Measurements from ENCODE around the gene NTMT1.
"Not testable (repeated sequence)": the region's sequence is repeated elsewhere in the genome, so short reads cannot be mapped to it uniquely, and the experiment has no call there.

Gene NTMT1

GRCh38 chr9:129648092-129648763 is 22.3 kb downstream of the NTMT1 start:
- no peak for FAIRE-seq
- DNase-seq (ENCODE audit: extremely low spot score, insufficient read length, low read depth), result no peak

GRCh38 chr9:129648764-129649115 is 22.8 kb downstream of the NTMT1 start:
- FAIRE-seq (no peak), DNase-seq (ENCODE audit: extremely low spot score, insufficient read length, low read depth) (no peak)

- DNase-seq (ENCODE audit: extremely low spot score, insufficient read length, low read depth) (no peak), FAIRE-seq (no peak)
Measured at GRCh38 chr9:129649726-129650679, 24.0 kb downstream of the NTMT1 start.

GRCh38 chr9:129650680-129651235 is 24.8 kb downstream of the NTMT1 start:
- DNase-seq (ENCODE audit: extremely low spot score, insufficient read length, low read depth), result no peak
- FAIRE-seq, result no peak

GRCh38 chr9:129653823-129654553 is 28.0 kb downstream of the NTMT1 start:
- DNase-seq (ENCODE audit: extremely low spot score, insufficient read length, low read depth) (no peak), FAIRE-seq (no peak)

GRCh38 chr9:129654554-129655040 is 28.6 kb downstream of the NTMT1 start:
- DNase-seq (ENCODE audit: extremely low spot score, insufficient read length, low read depth) (no peak), FAIRE-seq (no peak)

GRCh38 chr9:129655154-129655553 is 29.2 kb downstream of the NTMT1 start:
- FAIRE-seq (no peak), DNase-seq (ENCODE audit: extremely low spot score, insufficient read length, low read depth) (no peak)

- FAIRE-seq (no peak), DNase-seq (ENCODE audit: extremely low spot score, insufficient read length, low read depth) (no peak)
Measured at GRCh38 chr9:129655696-129656095, 29.7 kb downstream of the NTMT1 start.

- no peak for DNase-seq (ENCODE audit: extremely low spot score, insufficient read length, low read depth)
- FAIRE-seq, result no peak
Measured at GRCh38 chr9:129656795-129657390, 30.9 kb downstream of the NTMT1 start.

- FAIRE-seq (no peak), DNase-seq (ENCODE audit: extremely low spot score, insufficient read length, low read depth) (no peak)
Measured at GRCh38 chr9:129661029-129661428, 35.1 kb downstream of the NTMT1 start.

GRCh38 chr9:129662239-129662638 is 36.3 kb downstream of the NTMT1 start:
- FAIRE-seq; DNase-seq (ENCODE audit: extremely low spot score, insufficient read length, low read depth): not testable (repeated sequence)

- FAIRE-seq, result no peak
- DNase-seq (ENCODE audit: extremely low spot score, insufficient read length, low read depth), result no peak
Measured at GRCh38 chr9:129664746-129665388, 38.9 kb downstream of the NTMT1 start.

GRCh38 chr9:129665389-129665775 is 39.4 kb downstream of the NTMT1 start, which contains the start of gene PRRX2:
PRRX2 (plus strand) TSS chr9:129665647; CDS start chr9:129665868, 221 bp downstream.
- no peak for FAIRE-seq
- no peak for DNase-seq (ENCODE audit: extremely low spot score, insufficient read length, low read depth)

GRCh38 chr9:129665814-129666520 is 40.0 kb downstream of the NTMT1 start:
- FAIRE-seq (no peak), DNase-seq (ENCODE audit: extremely low spot score, insufficient read length, low read depth) (no peak)

GRCh38 chr9:129666575-129666974 is 40.6 kb downstream of the NTMT1 start:
- FAIRE-seq (no peak), DNase-seq (ENCODE audit: extremely low spot score, insufficient read length, low read depth) (no peak)

GRCh38 chr9:129667378-129667777 is 41.4 kb downstream of the NTMT1 start:
- FAIRE-seq, result no peak
- DNase-seq (ENCODE audit: extremely low spot score, insufficient read length, low read depth), result no peak

GRCh38 chr9:129667850-129668249 is 41.9 kb downstream of the NTMT1 start:
- no peak for DNase-seq (ENCODE audit: extremely low spot score, insufficient read length, low read depth)
- no peak for FAIRE-seq

GRCh38 chr9:129669141-129669718 is 43.3 kb downstream of the NTMT1 start:
- DNase-seq (ENCODE audit: extremely low spot score, insufficient read length, low read depth), result no peak
- no peak for FAIRE-seq
